ENCODE measurements around the gene LEMD2.

DNA sequence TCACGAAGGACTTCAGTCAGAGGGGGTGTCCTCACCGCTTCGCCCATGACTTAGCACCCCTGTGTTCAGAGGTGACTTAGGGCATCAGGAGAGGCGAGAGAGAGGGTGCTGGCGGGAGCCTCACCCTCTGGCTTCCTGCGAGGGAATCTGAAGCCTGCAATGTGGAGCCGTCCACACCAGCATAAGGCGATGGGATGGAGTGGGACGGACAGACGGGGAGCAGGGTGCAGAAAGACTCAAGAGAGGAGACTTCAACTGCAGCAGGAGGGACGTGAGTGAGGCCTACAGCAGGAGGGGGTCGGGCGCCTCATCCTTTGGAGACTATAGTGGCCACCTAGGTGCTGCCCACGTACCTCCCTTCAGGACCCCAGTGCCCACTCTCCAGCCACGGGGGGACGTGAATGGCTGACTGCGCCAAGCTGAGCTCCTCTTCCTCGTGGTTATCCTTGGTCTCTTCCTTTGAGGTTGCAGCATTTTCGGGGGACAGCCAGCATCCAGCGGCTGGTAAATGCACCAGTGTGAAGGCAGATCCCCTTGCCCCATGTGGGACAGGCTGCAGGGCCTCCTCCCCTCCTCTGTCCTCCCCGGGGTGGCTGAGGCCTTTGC, 41.8 kb upstream of the LEMD2 start:
- TF ChIP-seq, protein P1, sequence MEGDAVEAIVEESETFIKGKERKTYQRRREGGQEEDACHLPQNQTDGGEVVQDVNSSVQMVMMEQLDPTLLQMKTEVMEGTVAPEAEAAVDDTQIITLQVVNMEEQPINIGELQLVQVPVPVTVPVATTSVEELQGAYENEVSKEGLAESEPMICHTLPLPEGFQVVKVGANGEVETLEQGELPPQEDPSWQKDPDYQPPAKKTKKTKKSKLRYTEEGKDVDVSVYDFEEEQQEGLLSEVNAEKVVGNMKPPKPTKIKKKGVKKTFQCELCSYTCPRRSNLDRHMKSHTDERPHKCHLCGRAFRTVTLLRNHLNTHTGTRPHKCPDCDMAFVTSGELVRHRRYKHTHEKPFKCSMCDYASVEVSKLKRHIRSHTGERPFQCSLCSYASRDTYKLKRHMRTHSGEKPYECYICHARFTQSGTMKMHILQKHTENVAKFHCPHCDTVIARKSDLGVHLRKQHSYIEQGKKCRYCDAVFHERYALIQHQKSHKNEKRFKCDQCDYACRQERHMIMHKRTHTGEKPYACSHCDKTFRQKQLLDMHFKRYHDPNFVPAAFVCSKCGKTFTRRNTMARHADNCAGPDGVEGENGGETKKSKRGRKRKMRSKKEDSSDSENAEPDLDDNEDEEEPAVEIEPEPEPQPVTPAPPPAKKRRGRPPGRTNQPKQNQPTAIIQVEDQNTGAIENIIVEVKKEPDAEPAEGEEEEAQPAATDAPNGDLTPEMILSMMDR (IDR thresholded peaks at IDR 0.05) = no peak
- TF ChIP-seq POLR2A (IDR thresholded peaks at IDR 0.05) = no peak

Data from esophagus squamous epithelium (tissue), 4 donors.